RPMI8226 (cell line): ENCODE measurements around the gene LTK.
"Not testable (repeated sequence)": the region's sequence is repeated elsewhere in the genome, so short reads cannot be mapped to it uniquely, and the experiment has no call there.

Experiments
- DNase-seq: peaks from one replicate; pipeline ENCODE4 v3.0.0-alpha.2; 2015

LTK gene

DNA sequence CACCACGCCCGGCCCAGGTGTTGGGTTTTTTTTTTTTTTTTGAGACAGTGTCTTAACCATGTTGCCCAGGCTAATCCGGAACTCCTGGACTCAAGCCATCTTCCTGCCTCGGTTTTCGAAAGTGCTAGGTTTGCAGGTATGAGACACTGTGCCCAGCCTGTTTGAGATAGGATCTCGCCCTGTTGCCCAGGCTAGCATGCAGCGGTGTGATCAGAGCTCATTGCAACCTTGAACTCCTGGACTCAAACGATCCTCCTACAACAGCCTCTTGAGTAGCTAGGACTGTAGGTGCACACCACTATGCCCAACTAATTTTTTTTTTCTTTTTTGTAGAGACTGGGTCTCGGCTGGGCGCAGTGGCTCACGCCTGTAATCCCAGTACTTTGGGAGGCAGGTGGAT lies 40.2 kb downstream of the LTK start:
- no peak for DNase-seq

DNA sequence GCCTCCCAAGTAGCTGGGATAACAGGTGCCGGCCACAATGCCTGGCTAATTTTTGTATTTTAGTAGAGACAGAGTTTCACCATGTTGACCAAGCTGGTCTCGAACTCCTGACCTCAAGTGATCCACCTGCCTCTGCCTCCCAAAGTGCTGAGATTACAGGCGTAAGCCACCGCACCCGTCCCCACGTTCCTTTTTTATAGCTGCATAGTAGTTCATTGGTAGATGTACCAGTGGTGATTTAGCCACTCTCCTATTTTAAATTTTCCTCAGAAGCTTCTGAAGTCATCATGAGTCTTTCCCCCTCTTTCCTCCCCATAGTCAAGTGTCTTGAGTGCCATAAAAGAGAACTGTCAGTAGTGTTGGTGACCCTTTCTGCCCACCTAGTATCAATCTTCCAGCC lies 44.0 kb downstream of the LTK start:
- DNase-seq: not testable (repeated sequence)

DNA sequence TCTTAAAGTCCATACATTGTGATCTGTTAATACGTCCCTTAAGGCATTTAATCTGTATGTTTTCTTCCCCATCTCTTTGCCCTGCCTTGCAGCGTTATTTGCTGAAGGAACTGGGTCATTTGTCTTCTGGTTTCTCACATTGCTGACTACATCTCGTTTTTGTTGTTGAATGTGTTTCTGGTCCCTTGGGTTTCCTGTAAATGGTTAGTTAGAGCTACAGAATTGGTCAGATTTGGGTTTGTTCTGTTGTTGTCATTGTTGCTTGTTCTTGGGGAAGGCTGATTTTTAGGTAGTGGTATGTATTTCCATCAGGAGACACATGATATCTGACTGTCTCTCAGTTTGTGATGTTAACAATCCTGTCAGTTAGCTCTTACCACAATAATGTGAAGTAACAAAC lies 46.9 kb downstream of the LTK start:
- no peak for DNase-seq

DNA sequence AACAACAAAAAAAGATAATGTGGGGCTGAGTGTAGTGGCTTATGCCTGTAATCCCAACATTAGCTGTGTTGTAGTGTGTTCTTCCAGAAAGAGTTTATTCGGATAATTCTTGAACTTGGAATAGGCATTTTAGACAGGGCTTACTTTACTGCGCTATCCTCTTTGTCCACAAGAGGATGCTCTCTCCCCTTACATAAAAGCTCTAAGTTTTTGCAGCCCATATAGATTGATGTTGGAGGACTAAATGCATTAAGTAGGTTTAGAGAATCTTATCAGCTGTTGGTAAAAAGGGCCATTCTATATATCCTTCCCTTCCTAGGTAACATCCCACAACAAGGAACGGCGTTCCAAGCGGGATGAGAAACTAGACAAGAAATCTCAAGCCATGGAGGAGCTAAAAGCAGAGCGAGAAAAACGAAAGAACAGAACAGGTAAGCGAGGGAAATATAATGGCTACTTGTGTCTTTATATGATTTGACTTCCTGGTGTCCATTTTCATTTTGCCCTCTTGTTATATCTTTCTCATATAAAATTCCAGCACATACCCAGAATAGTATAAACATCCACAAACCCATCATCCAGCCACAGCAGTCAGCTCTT lies 47.7 kb downstream of the LTK start:
- peak; percentile 45 for DNase-seq

DNA sequence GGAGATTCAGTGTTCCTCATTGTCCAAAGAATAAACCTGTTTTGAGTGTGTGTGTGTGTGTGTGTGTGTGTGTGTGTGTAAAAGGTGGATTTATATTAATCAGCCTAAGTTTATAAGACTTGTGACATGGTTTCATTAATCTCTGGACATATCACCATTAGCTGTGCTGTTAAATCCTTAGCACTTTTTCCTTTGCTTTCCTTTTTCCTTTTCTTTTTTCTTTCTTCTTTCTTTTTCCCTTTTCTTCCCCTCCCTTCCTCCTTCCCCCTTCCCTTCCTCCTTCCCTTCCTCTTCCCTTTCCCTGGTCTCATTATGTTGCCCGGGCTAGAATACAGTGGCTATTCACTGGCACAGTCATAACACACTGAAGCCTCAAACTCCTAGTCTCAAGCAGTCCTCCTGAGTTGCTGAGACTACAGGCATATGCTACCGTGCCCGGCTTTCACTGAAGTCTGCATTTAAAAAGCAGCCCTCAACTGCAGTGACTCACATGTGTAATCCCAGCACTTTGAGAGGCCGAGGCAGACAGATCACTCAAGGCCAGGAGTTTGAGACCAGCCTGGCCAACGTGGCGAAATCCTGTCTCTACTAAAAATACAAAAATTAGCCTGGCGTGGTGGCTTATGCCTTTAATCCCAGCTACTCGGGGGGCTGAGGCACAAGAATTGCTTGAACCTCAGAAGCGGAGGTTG lies 48.6 kb downstream of the LTK start:
- DNase-seq: no peak

DNA sequence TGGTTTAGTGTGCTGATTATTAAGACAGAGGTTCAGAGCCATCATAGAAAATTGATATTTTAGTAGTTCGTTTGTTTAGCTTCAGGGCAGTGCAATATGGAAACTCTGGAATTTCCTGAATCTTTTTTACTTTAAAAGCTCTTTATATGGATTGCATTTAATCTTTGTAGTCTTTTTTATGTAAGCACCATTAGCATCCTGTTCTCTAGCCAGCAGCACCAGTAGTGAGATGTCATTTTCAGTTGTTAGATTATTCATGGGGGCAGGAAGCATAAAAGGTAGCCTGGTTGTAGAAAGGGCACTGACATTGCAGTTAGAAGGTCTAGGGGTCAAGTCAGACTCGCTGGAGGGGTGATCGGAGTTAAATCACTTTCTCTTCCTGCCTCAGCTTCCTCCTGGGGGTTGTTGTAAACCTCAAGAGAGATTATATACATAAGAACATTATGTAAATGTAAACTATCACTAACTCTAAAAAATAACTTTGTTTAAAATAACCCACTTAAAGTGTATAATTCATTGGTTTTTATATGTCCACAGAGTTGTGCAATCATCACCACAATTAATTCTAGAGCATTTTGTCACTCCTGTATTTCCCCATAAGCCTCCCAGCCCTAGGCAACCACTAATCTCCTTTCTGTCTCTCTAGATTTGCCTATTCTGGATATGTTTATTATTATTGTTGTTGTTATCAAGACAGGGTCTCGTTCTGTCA lies 51.4 kb downstream of the LTK start:
- no peak for DNase-seq
